ENCODE measurements around the gene DYNLL2. TPM values are rescaled to one million over a fixed set of nuclear protein-coding genes. Genes with fewer than 3 reads are reported as not detected.

The DYNLL2 gene
- total RNA-seq, 1 experiment from 2014 or later, result 38.7 TPM

GRCh38 chr17:58144801-58145200, 61.6 kb downstream of the DYNLL2 start:
- peaks cover 53% of the 10 kb centered on the region for H3K27me3 Mint-ChIP-seq (ENCODE audit: low read depth)
- H2BK5ac ChIP-seq (ENCODE audit: insufficient read length, low read length), result no peak overlapping the region

More at GRCh38 chr17:58144801-58145200, 61.6 kb downstream of the DYNLL2 start:
- H3K18ac ChIP-seq (ENCODE audit: insufficient read length, low read depth, low read length), result no peak overlapping the region
- H3K36me3 Mint-ChIP-seq (ENCODE audit: insufficient read depth in 1 of 3, low read depth in 3 of 3), result peaks cover 2 to 19% (median 5%) of the 10 kb centered on the region in 3 experiments; a peak in 6 of 7 replicates
- H2BK12ac ChIP-seq (ENCODE audit: insufficient read length, low read depth, low read length), result no peak overlapping the region
- no peak overlapping the region for H3K27ac ChIP-seq (ENCODE audit: insufficient read length, low read depth, low read length)
- no peak overlapping the region for H4K8ac ChIP-seq (replicated peaks; ENCODE audit: insufficient read length, low read depth, low read length)
- no peaks in the 10 kb centered on the region for H4K20me1 ChIP-seq (ENCODE audit: control insufficient read depth, insufficient read depth, insufficient read length)
- no peak overlapping the region for H2BK20ac ChIP-seq (ENCODE audit: low read depth, low read length, poor library complexity, severe bottlenecking)
- no peaks in the 10 kb centered on the region for H3K27me3 ChIP-seq (ENCODE audit: insufficient read depth, low read length)
- H3K4me2 ChIP-seq (ENCODE audit: insufficient read depth, insufficient read length, low read length), result no peak overlapping the region
- H3K9me3 Mint-ChIP-seq, result peaks cover 24% of the 10 kb centered on the region in 2 experiments
- no CpG with 5 or more reads among the region's 1 CpG for WGBS (ENCODE audit: extremely low coverage, insufficient read length, low lambda C conversion rate)
- no peak overlapping the region for H4K5ac ChIP-seq (ENCODE audit: insufficient read length, low read depth, low read length)
- H3K9me3 ChIP-seq (ENCODE audit: control insufficient read depth, low read depth, low read length), result no peaks in the 10 kb centered on the region
- H4K91ac ChIP-seq (ENCODE audit: insufficient read length, low read depth, low read length), result no peak overlapping the region
- H3K79me1 ChIP-seq (ENCODE audit: insufficient read depth, low read depth, low read length, poor library complexity, severe bottlenecking), result no peaks in the 10 kb centered on the region
- no peak overlapping the region for H3K14ac ChIP-seq (ENCODE audit: insufficient read depth, low read length)
- no peak for TF ChIP-seq CTCF (conservative IDR thresholded peaks at IDR 0.05)
- no peak overlapping the region for H2BK15ac ChIP-seq (ENCODE audit: low read depth, low read length)
- no peak overlapping the region for H2AK5ac ChIP-seq (ENCODE audit: insufficient read length, low read length)
- no peaks in the 10 kb centered on the region for H3K79me2 ChIP-seq (ENCODE audit: insufficient read depth, low read length)
- H3K4ac ChIP-seq (ENCODE audit: low read depth, low read length), result no peak overlapping the region
- no peaks in the 10 kb centered on the region for H3K23me2 ChIP-seq (ENCODE audit: insufficient read length, low read depth, low read length, poor library complexity, severe bottlenecking)
- no peak overlapping the region for H3K27ac Mint-ChIP-seq
- no peak overlapping the region for H3T11ph ChIP-seq (ENCODE audit: low read length)
- H3K4me1 ChIP-seq (ENCODE audit: insufficient read depth, low read length), result peaks cover 3% of the 10 kb centered on the region; the same call in 1 of the 2 replicates
- H3K56ac ChIP-seq (ENCODE audit: insufficient read length, low read depth, low read length), result no peak overlapping the region
- H3K9ac ChIP-seq (ENCODE audit: extremely low read depth, insufficient read length, low read length), result no peak overlapping the region
- no peak overlapping the region for H2BK120ac ChIP-seq (ENCODE audit: low read depth, low read length, poor library complexity, severe bottlenecking)
- no peak overlapping the region for H3K23ac ChIP-seq (ENCODE audit: insufficient read length, low read depth, low read length)
- H2AFZ ChIP-seq (ENCODE audit: low read length), result no peak overlapping the region
- H3K4me3 Mint-ChIP-seq, result no peak overlapping the region
- H3K4me1 Mint-ChIP-seq, result peaks cover 3 to 7% of the 10 kb centered on the region in 2 experiments
- DNase-seq, result no peak

Other genes with a start within 250 kb of the DYNLL2 start
- gene MRPS23, start 233.4 kb upstream of the DYNLL2 start, total RNA-seq (2021), result 62.0 and 65.9 TPM in 2 replicates
- 6.5 and 7.3 TPM in 2 replicates for gene CUEDC1, start 128.0 kb upstream of the DYNLL2 start, total RNA-seq (2021)
- 57.7 and 58.1 TPM in 2 replicates for gene VEZF1, start 95.2 kb upstream of the DYNLL2 start, total RNA-seq (2021)
- gene SRSF1, start 76.2 kb upstream of the DYNLL2 start, total RNA-seq (2021), result 462 and 470 TPM in 2 replicates
- gene OR4D1, start 65.0 kb downstream of the DYNLL2 start, total RNA-seq (2021), result 0.11 and 0.15 TPM in 2 replicates
- gene OR4D2, start 83.6 kb downstream of the DYNLL2 start, total RNA-seq (2021), result not detected in 2 replicates
- not detected in 2 replicates for gene EPX, start 109.3 kb downstream of the DYNLL2 start, total RNA-seq (2021)
- 21.3 and 24.8 TPM in 2 replicates for gene MKS1, start 135.8 kb downstream of the DYNLL2 start, total RNA-seq (2021)
- 0.11 and 0.17 TPM in 2 replicates for gene LPO, start 155.2 kb downstream of the DYNLL2 start, total RNA-seq (2021)
- gene MPO, start 197.5 kb downstream of the DYNLL2 start, total RNA-seq (2021), result not detected in 2 replicates
- gene TSPOAP1, start 245.4 kb downstream of the DYNLL2 start, total RNA-seq (2021), result 17.3 and 19.0 TPM in 2 replicates

Data from H9 (cell line).